H1 (cell line): Measurements from ENCODE around the gene STXBP5L. TPM values are rescaled to one million over a fixed set of nuclear protein-coding genes. Genes with fewer than 3 reads are reported as not detected.

Source experiments
- CTCF ChIA-PET: fragments of 300-600 bp; sonication (Branson Sonifier 250); formaldehyde crosslinking; loops from one replicate; lab custom pipeline; 2021; ENCODE audit not compliant: partially characterized antibody; lab: Charles Lee
- POLR2A ChIA-PET: fragments of 300-600 bp; sonication (Branson Sonifier 250); formaldehyde crosslinking; loops from one replicate; lab custom pipeline; 2021; ENCODE audit warnings: inconsistent platforms; ENCODE audit not compliant: partially characterized antibody; lab: Charles Lee
- DNase-seq, 2 experiments: peaks; one replicate each; pipeline versions ENCODE4 v3.0.0 to v3.0.0-alpha.2; 2010 to 2022; ENCODE audit warnings: low spot score in 2 of 2, low read depth in 1 of 2, mixed read lengths in 1 of 2
- FAIRE-seq: peaks from 2 replicates; lab custom pipeline; 2011; peaks lifted over from hg19 to GRCh38; lab: Jason Lieb, UNC
- H2AFZ ChIP-seq: 2 replicates; pipeline ENCODE4 v1.8.1; 2012; ENCODE audit warnings: low read length, inconsistent platforms
- H2AK5ac ChIP-seq: 2 replicates; pipeline ENCODE4 v1.6.1; 2013; ENCODE audit warnings: low read depth, low read length
- H2BK120ac ChIP-seq: replicated peaks from 2 replicates; pipeline ENCODE3; 2013; ENCODE audit warnings: low read depth, low read length, inconsistent platforms
- H2BK12ac ChIP-seq: 2 replicates; pipeline ENCODE4 v1.6.1; 2013; ENCODE audit warnings: low read depth, low read length
- H2BK15ac ChIP-seq: 2 replicates; pipeline ENCODE4 v1.6.1; 2013; ENCODE audit warnings: low read length
- H2BK20ac ChIP-seq: 2 replicates; pipeline ENCODE4 v1.6.1; 2013; ENCODE audit warnings: low read length
- H2BK5ac ChIP-seq: 2 replicates; pipeline ENCODE4 v1.6.1; 2013; ENCODE audit warnings: low read depth, low read length
- H3K14ac ChIP-seq: 2 replicates; pipeline ENCODE4 v1.6.1; 2013; ENCODE audit warnings: inconsistent platforms; ENCODE audit not compliant: insufficient read length
- H3K18ac ChIP-seq: 2 replicates; pipeline ENCODE4 v1.6.1; 2013; ENCODE audit warnings: low read length; ENCODE audit errors: extremely low read depth
- H3K23ac ChIP-seq: 2 replicates; pipeline ENCODE4 v1.6.1; 2013; ENCODE audit warnings: inconsistent platforms; ENCODE audit not compliant: insufficient read length
- H3K23me2 ChIP-seq: 2 replicates; pipeline ENCODE4 v1.6.1; 2013; ENCODE audit warnings: low read depth, low read length
- H3K27ac ChIP-seq: 2 replicates; pipeline ENCODE4 v1.6.1; 2011; ENCODE audit warnings: low read depth, low read length, inconsistent platforms
- H3K27me3 ChIP-seq, 4 experiments: replicated peaks in 1 of 4; 1 replicate in 1 of 4; 2 replicates in 3 of 4; pipeline versions ENCODE4 v1.6.1 to v1.8.1; 2011 to 2013; ENCODE audit warnings: low read length in 3 of 4, mild to moderate bottlenecking in 3 of 4, inconsistent platforms in 2 of 4, mixed read lengths in 2 of 4, moderate library complexity in 1 of 4; ENCODE audit not compliant: control insufficient read depth in 3 of 4, insufficient read depth in 3 of 4; ENCODE audit errors: extremely low read depth in 1 of 4
- H3K36me3 ChIP-seq, 4 experiments: 2 replicates each; pipeline versions ENCODE4 v1.6.1 to v1.8.1; 2011 to 2013; ENCODE audit warnings: mild to moderate bottlenecking in 4 of 4, low read length in 3 of 4, moderate library complexity in 2 of 4, control low read depth in 1 of 4, inconsistent platforms in 1 of 4; ENCODE audit not compliant: insufficient read depth in 4 of 4, control insufficient read depth in 2 of 4
- H3K4ac ChIP-seq: replicated peaks from 2 replicates; pipeline ENCODE3; 2013; ENCODE audit warnings: low read length, low read depth, mixed read lengths, inconsistent platforms; ENCODE audit not compliant: insufficient read length
- H3K4me1 ChIP-seq, 4 experiments: replicated peaks in 1 of 4; 1 replicate in 1 of 4; 2 replicates in 3 of 4; pipeline versions ENCODE4 v1.6.1 to v1.8.1; 2011 to 2013; ENCODE audit warnings: low read length in 3 of 4, inconsistent platforms in 2 of 4, mixed read lengths in 1 of 4; ENCODE audit not compliant: insufficient read depth in 4 of 4, control insufficient read depth in 3 of 4
- H3K4me2 ChIP-seq, 2 experiments: 2 replicates each; pipeline versions ENCODE4 v1.6.1 to v1.8.1; 2011 to 2013; ENCODE audit warnings: low read depth in 2 of 2, low read length in 2 of 2, control low read depth in 1 of 2, inconsistent platforms in 1 of 2, mild to moderate bottlenecking in 1 of 2; ENCODE audit not compliant: insufficient read depth in 1 of 2
- H3K4me3 ChIP-seq, 4 experiments: fragments of 200-600, 300-600 bp in 1 of 4; sonication (generic), shearing (Covaris generic), sonication (Bioruptor Twin) in 1 of 4; 2 replicates each; pipeline versions ENCODE4 v1.5.1 to v1.8.1; 2011 to 2016; ENCODE audit warnings: low read length in 4 of 4, low read depth in 3 of 4, control low read depth in 2 of 4, inconsistent platforms in 2 of 4, mild to moderate bottlenecking in 2 of 4, mixed read lengths in 1 of 4, moderate library complexity in 1 of 4; ENCODE audit not compliant: insufficient read depth in 2 of 4; ENCODE audit errors: extremely low read depth in 1 of 4
- H3K56ac ChIP-seq: replicated peaks from 2 replicates; pipeline ENCODE3; 2013; ENCODE audit warnings: low read depth, mild to moderate bottlenecking, mixed read lengths, low read length, inconsistent platforms; ENCODE audit not compliant: insufficient read length
- H3K79me1 ChIP-seq: 2 replicates; pipeline ENCODE4 v1.6.1; 2013; ENCODE audit warnings: low read depth, low read length, control low read depth
- H3K79me2 ChIP-seq, 2 experiments: 2 replicates each; pipeline versions ENCODE4 v1.6.1 to v1.8.1; 2012 to 2013; ENCODE audit warnings: low read length in 2 of 2, mild to moderate bottlenecking in 2 of 2, inconsistent platforms in 1 of 2; ENCODE audit not compliant: insufficient read depth in 2 of 2, control insufficient read depth in 1 of 2
- H3K9ac ChIP-seq, 4 experiments: replicated peaks in 1 of 4; 1 replicate in 1 of 4; 2 replicates in 3 of 4; pipeline versions ENCODE4 v1.6.1 to v1.8.1; 2011 to 2013; ENCODE audit warnings: low read depth in 3 of 4, low read length in 3 of 4, control low read depth in 2 of 4, mild to moderate bottlenecking in 2 of 4, moderate library complexity in 2 of 4, inconsistent platforms in 1 of 4; ENCODE audit errors: extremely low read depth in 1 of 4
- H3K9me3 ChIP-seq, 2 experiments: 2 replicates each; pipeline versions ENCODE4 v1.6.1 to v1.8.1; 2012 to 2013; ENCODE audit warnings: mild to moderate bottlenecking in 2 of 2, moderate library complexity in 2 of 2, control low read depth in 1 of 2, inconsistent platforms in 1 of 2, low read depth in 1 of 2, low read length in 1 of 2, mixed read lengths in 1 of 2; ENCODE audit not compliant: insufficient read depth in 2 of 2
- H4K20me1 ChIP-seq, 2 experiments: replicated peaks in 1 of 2; 2 replicates each; pipeline versions ENCODE3 to v1.8.1; 2011 to 2013; ENCODE audit warnings: inconsistent platforms in 2 of 2, low read length in 2 of 2, mild to moderate bottlenecking in 1 of 2; ENCODE audit not compliant: insufficient read depth in 2 of 2, control insufficient read depth in 1 of 2
- H4K5ac ChIP-seq: 2 replicates; pipeline ENCODE4 v1.6.1; 2013; ENCODE audit warnings: low read length, low read depth, mixed read lengths, inconsistent platforms; ENCODE audit not compliant: insufficient read length
- H4K8ac ChIP-seq: 2 replicates; pipeline ENCODE4 v1.8.0; 2013; ENCODE audit warnings: mild to moderate bottlenecking, moderate library complexity, low read length, inconsistent platforms; ENCODE audit not compliant: insufficient read depth; ENCODE audit errors: extremely low read depth
- H4K91ac ChIP-seq: replicated peaks from 2 replicates; pipeline ENCODE3; 2013; ENCODE audit warnings: low read length, mixed read lengths, inconsistent platforms; ENCODE audit not compliant: insufficient read length
- CBX5 ChIP-seq: fragments of 300-800, 300-1000 bp; sonication (generic); IDR thresholded peaks from 2 replicates; pipeline ENCODE4 v1.7.1; 2016; ENCODE audit warnings: antibody characterized with exemption, low read length, low read depth
- CEBPB ChIP-seq: IDR thresholded peaks from 2 replicates; pipeline ENCODE4 v1.6.1; 2012; ENCODE audit warnings: low read depth, low read length
- CREB1 ChIP-seq: IDR thresholded peaks from 2 replicates; pipeline ENCODE4 v1.6.1; 2012; ENCODE audit warnings: inconsistent platforms
- EGR1 ChIP-seq: IDR thresholded peaks from 2 replicates; pipeline ENCODE4 v1.6.1; 2011; ENCODE audit warnings: low read depth, low read length, borderline replicate concordance
- KDM1A ChIP-seq: fragments of 200-600, 300-600 bp; sonication (generic); IDR thresholded peaks from 2 replicates; pipeline ENCODE4 v1.7.1; 2016; ENCODE audit warnings: mild to moderate bottlenecking, low read length, borderline replicate concordance
- MAFK ChIP-seq: IDR thresholded peaks from 2 replicates; pipeline ENCODE4 v1.6.1; 2012; ENCODE audit warnings: low read depth, mild to moderate bottlenecking, improper control_type of control experiment, low read length
- NANOG ChIP-seq: IDR thresholded peaks from 2 replicates; pipeline ENCODE4 v1.6.1; 2011; ENCODE audit warnings: low read length, low read depth, mild to moderate bottlenecking, inconsistent platforms; ENCODE audit not compliant: insufficient read depth, poor library complexity, severe bottlenecking
- PHF8 ChIP-seq: fragments of 200-600 bp; sonication (generic); conservative IDR thresholded peaks from 2 replicates; pipeline ENCODE4 v1.7.1; 2012; ENCODE audit warnings: low read depth, mild to moderate bottlenecking, inconsistent platforms, low read length, moderate library complexity
- RFX5 ChIP-seq: IDR thresholded peaks from 2 replicates; pipeline ENCODE4 v1.6.1; 2011; ENCODE audit warnings: low read depth, low read length, improper control_type of control experiment, borderline replicate concordance
- SUZ12 ChIP-seq: fragments of 200-600 bp; sonication (generic); IDR thresholded peaks from 2 replicates; pipeline ENCODE4 v1.6.1; 2012; ENCODE audit warnings: mild to moderate bottlenecking, inconsistent platforms, low read length, moderate library complexity, mixed read lengths
- YY1 ChIP-seq: IDR thresholded peaks from 2 replicates; pipeline ENCODE4 v1.6.1; 2011; ENCODE audit warnings: low read depth, mild to moderate bottlenecking, low read length
- WGBS, 2 experiments: shearing (Covaris generic) in 1 of 2; methylation state at CpG; one replicate each; pipeline versions ENCODE4 v1.1.6 to v1.1.7; 2013 to 2015; ENCODE audit warnings: low lambda C conversion rate in 2 of 2, mixed read lengths in 2 of 2, inconsistent platforms in 1 of 2, low coverage in 1 of 2, missing lambda C conversion rate in 1 of 2; ENCODE audit not compliant: insufficient replicate concordance in 2 of 2, insufficient coverage in 1 of 2, insufficient read length in 1 of 2; ENCODE audit errors: extremely low coverage in 1 of 2, missing lambda C conversion rate in 1 of 2; 5-methylcytosine and 5-hydroxymethylcytosine counted together
- polyA plus RNA-seq, 7 experiments: library from polyadenylated mRNA; depleted of rRNA in 3 of 7; stranded (reverse) in 5 of 7; unstranded in 2 of 7; fragments of >200 nt in 5 of 7; fragments of 200-250 nt in 2 of 7; gene quantifications; 1 replicate in 5 of 7; 2 replicates in 1 of 7; 4 replicates in 1 of 7; pipeline versions ENCODE4 v1.2.1 to v1.2.3, GENCODE V29; 2011 to 2013; ENCODE audit warnings: missing spikeins in 2 of 7, mixed read lengths in 2 of 7
- total RNA-seq: library from RNA; stranded (reverse); fragmentation: NEBNext Ultra II Directional; extraction: Animal tissue kit (Norgen Biotek cat#: 25700); gene quantifications from 2 replicates; pipeline ENCODE4 v1.2.1, GENCODE V29; 2021
- TF ChIP-seq, protein P1 (sequence below): IDR thresholded peaks from 2 replicates; pipeline ENCODE4 v1.6.1; 2011; ENCODE audit warnings: low read length, improper control_type of control experiment
- TF ChIP-seq, protein P2 (sequence below): IDR thresholded peaks from 2 replicates; pipeline ENCODE4 v1.6.1; 2012; ENCODE audit warnings: inconsistent platforms

Gene STXBP5L
- total and polyA plus RNA-seq, 2 of the 8 experiments (the other 6 are each of a cell fraction or from before 2014, with no cell fraction given), result 2.0 to 6.0 TPM

DNA sequence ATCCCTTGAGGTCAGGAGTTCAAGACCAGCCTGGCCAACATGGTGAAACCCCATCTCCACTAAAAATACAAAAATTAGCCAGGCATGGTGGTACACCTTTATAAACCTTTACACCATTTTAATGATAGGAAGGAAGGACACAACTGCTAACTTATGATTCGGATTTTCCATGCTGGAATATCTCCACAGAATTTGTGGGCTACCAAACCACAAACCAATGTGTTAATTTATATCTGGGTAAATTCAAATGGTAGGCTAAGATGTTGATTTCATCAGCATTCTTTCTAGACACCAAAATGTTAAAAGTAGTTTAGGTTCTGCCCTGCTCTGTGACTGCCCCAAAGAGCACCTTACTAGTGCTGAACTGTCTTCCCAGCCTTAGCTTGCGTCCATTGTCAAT is 565.0 kb downstream of the STXBP5L start:
- Histone ChIP-seq H3K36me3 (peaks cover 2 to 57% (median 33%) of the 10 kb centered on the region in 4 experiments; a peak in 7 of 8 replicates), H3K79me2 (no peaks in the 10 kb centered on the region)
- POLR2A ChIA-PET, result no interaction called here
- TF ChIP-seq EGR1 (no peak), NANOG (no peak), PHF8 (no peak), CEBPB (no peak), MAFK (no peak), CBX5 (no peak), RFX5 (no peak), YY1 (no peak), KDM1A (no peak), CREB1 (no peak), SUZ12 (no peak)
- TF ChIP-seq, protein P1, sequence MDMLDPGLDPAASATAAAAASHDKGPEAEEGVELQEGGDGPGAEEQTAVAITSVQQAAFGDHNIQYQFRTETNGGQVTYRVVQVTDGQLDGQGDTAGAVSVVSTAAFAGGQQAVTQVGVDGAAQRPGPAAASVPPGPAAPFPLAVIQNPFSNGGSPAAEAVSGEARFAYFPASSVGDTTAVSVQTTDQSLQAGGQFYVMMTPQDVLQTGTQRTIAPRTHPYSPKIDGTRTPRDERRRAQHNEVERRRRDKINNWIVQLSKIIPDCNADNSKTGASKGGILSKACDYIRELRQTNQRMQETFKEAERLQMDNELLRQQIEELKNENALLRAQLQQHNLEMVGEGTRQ, result no peak
- TF ChIP-seq, protein P2, sequence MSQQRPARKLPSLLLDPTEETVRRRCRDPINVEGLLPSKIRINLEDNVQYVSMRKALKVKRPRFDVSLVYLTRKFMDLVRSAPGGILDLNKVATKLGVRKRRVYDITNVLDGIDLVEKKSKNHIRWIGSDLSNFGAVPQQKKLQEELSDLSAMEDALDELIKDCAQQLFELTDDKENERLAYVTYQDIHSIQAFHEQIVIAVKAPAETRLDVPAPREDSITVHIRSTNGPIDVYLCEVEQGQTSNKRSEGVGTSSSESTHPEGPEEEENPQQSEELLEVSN, result no peak

More for the DNA sequence above, 565.0 kb downstream of the STXBP5L start:
- H3K27me3 ChIP-seq, result no peaks in the 10 kb centered on the region
- H3K9ac ChIP-seq, result no peak overlapping the region
- H3K9me3 ChIP-seq, result no peaks in the 10 kb centered on the region
- no peak for FAIRE-seq
- DNase-seq, result no peak
- CTCF ChIA-PET, result no interaction called here
- H3K23me2 ChIP-seq, result no peaks in the 10 kb centered on the region
- no peaks in the 10 kb centered on the region for H3K79me1 ChIP-seq
- H3K18ac ChIP-seq, result no peak overlapping the region
- no peak overlapping the region for H4K91ac ChIP-seq
- no peak overlapping the region for H3K23ac ChIP-seq
- no peak overlapping the region for H2BK5ac ChIP-seq
- H2AFZ ChIP-seq, result no peak overlapping the region
- no peak overlapping the region for H2AK5ac ChIP-seq
- no peak overlapping the region for H3K4me3 ChIP-seq
- no peak overlapping the region for H3K4me2 ChIP-seq
- no peak overlapping the region for H3K27ac ChIP-seq
- H3K4me1 ChIP-seq, result no peaks in the 10 kb centered on the region
- no peak overlapping the region for H4K5ac ChIP-seq
- H3K14ac ChIP-seq, result no peak overlapping the region
- no peaks in the 10 kb centered on the region for H4K20me1 ChIP-seq
- H2BK20ac ChIP-seq, result no peak overlapping the region
- no peak overlapping the region for H3K56ac ChIP-seq
- WGBS, 2 experiments, result 95% methylated on average over 2 of the region's 2 CpGs; no CpG with 5 or more reads in 1 of the 2 experiments
- H4K8ac ChIP-seq, result no peak overlapping the region
- H2BK120ac ChIP-seq, result no peak overlapping the region
- no peak overlapping the region for H2BK15ac ChIP-seq
- no peak overlapping the region for H3K4ac ChIP-seq
- no peak overlapping the region for H2BK12ac ChIP-seq
